ENCODE results near the gene MTG2. TPM values are rescaled to one million over a fixed set of nuclear protein-coding genes. Genes with fewer than 3 reads are reported as not detected.

MTG2 gene
- total RNA-seq, 1 donor from 2014 or later = 31.5 TPM

GRCh38 chr20:62174870-62175624 is 7.8 kb upstream of the MTG2 start:
- H3K9me3 ChIP-seq (ENCODE audit: insufficient read depth, low read depth, low read length) = no peaks in the 10 kb centered on the region
- H3K36me3 Mint-ChIP-seq (ENCODE audit: low read depth, unreplicated experiment) = peaks cover 7% of the 10 kb centered on the region
- H3K27me3 ChIP-seq (ENCODE audit: insufficient read depth, low read length) = no peaks in the 10 kb centered on the region
- H3K27ac ChIP-seq (ENCODE audit: low read depth, low read length) = no peak overlapping the region
- TF ChIP-seq CTCF (IDR thresholded peaks at IDR 0.05; ENCODE audit: insufficient read depth, low read depth, low read length) (no peak), EZH2 (IDR thresholded peaks at IDR 0.05; ENCODE audit: insufficient read depth, low read length) (no peak)
- no peaks in the 10 kb centered on the region for H3K9me3 Mint-ChIP-seq (ENCODE audit: unreplicated experiment)
- no peak for DNase-seq (ENCODE audit: low read depth)
- H3K4me1 Mint-ChIP-seq (ENCODE audit: low read depth, unreplicated experiment) = no peaks in the 10 kb centered on the region
- no peak overlapping the region for H3K4me3 Mint-ChIP-seq (ENCODE audit: unreplicated experiment)
- H3K9ac ChIP-seq (ENCODE audit: low read length) = no peak overlapping the region
- FAIRE-seq = no peak
- H3K36me3 ChIP-seq (ENCODE audit: insufficient read depth, low read length) = peaks cover 12% of the 10 kb centered on the region
- H3K4me1 ChIP-seq (ENCODE audit: insufficient read depth, low read length) = no peaks in the 10 kb centered on the region
- H3K4me3 ChIP-seq (ENCODE audit: insufficient read depth, low read depth, low read length) = no peak overlapping the region
- H3K27me3 Mint-ChIP-seq (ENCODE audit: low read depth, unreplicated experiment) = no peaks in the 10 kb centered on the region
- H2AFZ ChIP-seq (ENCODE audit: low read depth, low read length) = no peak overlapping the region
- H3K4me2 ChIP-seq (ENCODE audit: low read length) = no peak overlapping the region
- H4K20me1 ChIP-seq (ENCODE audit: insufficient read depth, low read length) = no peaks in the 10 kb centered on the region
- H3K27ac Mint-ChIP-seq (ENCODE audit: unreplicated experiment) = no peak overlapping the region
- H3K79me2 ChIP-seq (ENCODE audit: insufficient read depth, low read length) = no peaks in the 10 kb centered on the region

GRCh38 chr20:62175711-62176110 is 7.1 kb upstream of the MTG2 start:
- peaks cover 12% of the 10 kb centered on the region for H3K36me3 ChIP-seq (ENCODE audit: insufficient read depth, low read length)
- H3K27ac ChIP-seq (ENCODE audit: low read depth, low read length) = no peak overlapping the region
- H3K9me3 ChIP-seq (ENCODE audit: insufficient read depth, low read depth, low read length) = no peaks in the 10 kb centered on the region
- DNase-seq (ENCODE audit: low read depth) (no peak), FAIRE-seq (no peak)
- H3K79me2 ChIP-seq (ENCODE audit: insufficient read depth, low read length) = no peaks in the 10 kb centered on the region
- H3K9me3 Mint-ChIP-seq (ENCODE audit: unreplicated experiment) = no peaks in the 10 kb centered on the region
- no peak overlapping the region for H3K9ac ChIP-seq (ENCODE audit: low read length)
- no peak overlapping the region for H3K4me3 ChIP-seq (ENCODE audit: insufficient read depth, low read depth, low read length)
- no peaks in the 10 kb centered on the region for H4K20me1 ChIP-seq (ENCODE audit: insufficient read depth, low read length)
- peaks cover 7% of the 10 kb centered on the region for H3K36me3 Mint-ChIP-seq (ENCODE audit: low read depth, unreplicated experiment)
- H3K27me3 Mint-ChIP-seq (ENCODE audit: low read depth, unreplicated experiment) = no peaks in the 10 kb centered on the region
- no peaks in the 10 kb centered on the region for H3K4me1 Mint-ChIP-seq (ENCODE audit: low read depth, unreplicated experiment)
- no peak overlapping the region for H2AFZ ChIP-seq (ENCODE audit: low read depth, low read length)
- no peak overlapping the region for H3K4me2 ChIP-seq (ENCODE audit: low read length)
- no peak overlapping the region for H3K4me3 Mint-ChIP-seq (ENCODE audit: unreplicated experiment)
- no peaks in the 10 kb centered on the region for H3K4me1 ChIP-seq (ENCODE audit: insufficient read depth, low read length)
- TF ChIP-seq EZH2 (IDR thresholded peaks at IDR 0.05; ENCODE audit: insufficient read depth, low read length) = no peak
- no peak for TF ChIP-seq CTCF (IDR thresholded peaks at IDR 0.05; ENCODE audit: insufficient read depth, low read depth, low read length)
- H3K27me3 ChIP-seq (ENCODE audit: insufficient read depth, low read length) = no peaks in the 10 kb centered on the region
- H3K27ac Mint-ChIP-seq (ENCODE audit: unreplicated experiment) = no peak overlapping the region

GRCh38 chr20:62176866-62177265 is 6.0 kb upstream of the MTG2 start:
- Mint-ChIP-seq H3K27me3 (ENCODE audit: low read depth, unreplicated experiment) (no peaks in the 10 kb centered on the region), H3K4me1 (ENCODE audit: low read depth, unreplicated experiment) (no peaks in the 10 kb centered on the region), H3K27ac (ENCODE audit: unreplicated experiment) (no peak overlapping the region), H3K36me3 (ENCODE audit: low read depth, unreplicated experiment) (peaks cover 7% of the 10 kb centered on the region), H3K4me3 (ENCODE audit: unreplicated experiment) (no peak overlapping the region), H3K9me3 (ENCODE audit: unreplicated experiment) (no peaks in the 10 kb centered on the region)
- Histone ChIP-seq H2AFZ (ENCODE audit: low read depth, low read length) (no peak overlapping the region), H3K27me3 (ENCODE audit: insufficient read depth, low read length) (no peaks in the 10 kb centered on the region), H3K4me1 (ENCODE audit: insufficient read depth, low read length) (peaks cover 3% of the 10 kb centered on the region), H4K20me1 (ENCODE audit: insufficient read depth, low read length) (no peaks in the 10 kb centered on the region), H3K79me2 (ENCODE audit: insufficient read depth, low read length) (no peaks in the 10 kb centered on the region), H3K4me3 (ENCODE audit: insufficient read depth, low read depth, low read length) (no peak overlapping the region), H3K9me3 (ENCODE audit: insufficient read depth, low read depth, low read length) (no peaks in the 10 kb centered on the region), H3K4me2 (ENCODE audit: low read length) (no peak overlapping the region), H3K9ac (ENCODE audit: low read length) (no peak overlapping the region), H3K27ac (ENCODE audit: low read depth, low read length) (no peak overlapping the region), H3K36me3 (ENCODE audit: insufficient read depth, low read length) (peaks cover 8% of the 10 kb centered on the region)
- TF ChIP-seq EZH2 (IDR thresholded peaks at IDR 0.05; ENCODE audit: insufficient read depth, low read length) = no peak
- TF ChIP-seq CTCF (IDR thresholded peaks at IDR 0.05; ENCODE audit: insufficient read depth, low read depth, low read length) = no peak
- DNase-seq (ENCODE audit: low read depth) (no peak), FAIRE-seq (no peak)

Data from astrocyte (in vitro differentiated cells and primary cell).